OCI-LY1 (cell line): ENCODE results near the gene PIP4K2B.

Experiments used
- H2AFZ ChIP-seq: fragments of 200-600 bp; sonication (generic), shearing (Covaris generic); 2 replicates; pipeline ENCODE4 v1.6.0; 2014; ENCODE audit warnings: antibody characterized with exemption, mild to moderate bottlenecking, low read length
- H3F3A ChIP-seq: fragments of 200-600 bp; sonication (generic), shearing (Covaris generic); 2 replicates; pipeline ENCODE4 v1.6.0; 2014; ENCODE audit warnings: mild to moderate bottlenecking, antibody characterized with exemption, low read length, moderate library complexity; ENCODE audit not compliant: insufficient read depth
- H3K27ac ChIP-seq: fragments of 200-600 bp; sonication (generic); 2 replicates; pipeline ENCODE4 v1.5.1; 2014; ENCODE audit warnings: low read length, mixed run types, mild to moderate bottlenecking, low read depth; ENCODE audit not compliant: poor library complexity, severe bottlenecking
- H3K27me3 ChIP-seq: fragments of 200-600 bp; sonication (generic); 2 replicates; pipeline ENCODE4 v1.6.0; 2014; ENCODE audit warnings: antibody characterized with exemption, mild to moderate bottlenecking, low read length, moderate library complexity; ENCODE audit not compliant: insufficient read depth
- H3K36me3 ChIP-seq: fragments of 200-600 bp; sonication (generic); 2 replicates; pipeline ENCODE4 v1.6.1; 2014; ENCODE audit warnings: mild to moderate bottlenecking, antibody characterized with exemption, low read length, moderate library complexity, mixed read lengths; ENCODE audit not compliant: insufficient read depth
- H3K4me1 ChIP-seq: fragments of 200-600 bp; sonication (generic); 2 replicates; pipeline ENCODE4 v1.5.1; 2014; ENCODE audit warnings: mild to moderate bottlenecking, low read length, moderate library complexity; ENCODE audit not compliant: insufficient read depth, severe bottlenecking
- H3K4me2 ChIP-seq: fragments of 200-600 bp; sonication (generic), shearing (Covaris generic); 2 replicates; pipeline ENCODE4 v1.6.1; 2014; ENCODE audit warnings: low read length
- H3K4me3 ChIP-seq: fragments of 200-600 bp; sonication (generic); 2 replicates; pipeline ENCODE4 v1.5.1; 2014; ENCODE audit warnings: low read length, low read depth, mild to moderate bottlenecking, mixed read lengths; ENCODE audit not compliant: poor library complexity, severe bottlenecking
- H3K79me2 ChIP-seq: fragments of 200-600 bp; shearing (Covaris generic); 2 replicates; pipeline ENCODE4 v1.6.1; 2016; ENCODE audit warnings: mixed run types, low read length, mixed read lengths; ENCODE audit not compliant: insufficient read depth
- H3K9ac ChIP-seq: fragments of 200-600 bp; sonication (generic), shearing (Covaris generic); 2 replicates; pipeline ENCODE4 v1.6.1; 2014; ENCODE audit warnings: mild to moderate bottlenecking, low read length, mixed read lengths
- H3K9me2 ChIP-seq: fragments of 200-600 bp; sonication (generic), shearing (Covaris generic); 2 replicates; pipeline ENCODE4 v1.6.1; 2014; ENCODE audit warnings: low read depth, mild to moderate bottlenecking, low read length, mixed read lengths
- H3K9me3 ChIP-seq: fragments of 200-600 bp; shearing (Covaris generic); 2 replicates; pipeline ENCODE4 v1.6.1; 2014; ENCODE audit warnings: low read length, mixed read lengths
- H4K20me1 ChIP-seq: fragments of 200-600 bp; sonication (generic), shearing (Covaris generic); 2 replicates; pipeline ENCODE4 v1.6.0; 2016; ENCODE audit warnings: mild to moderate bottlenecking, low read length; ENCODE audit not compliant: insufficient read depth
- CTCF ChIP-seq: fragments of 200-600 bp; sonication (generic), shearing (Covaris generic); IDR thresholded peaks from 2 replicates; pipeline ENCODE4 v1.5.1; 2017; ENCODE audit warnings: mild to moderate bottlenecking, antibody characterized with exemption, low read length, moderate library complexity, mixed read lengths
- EZH2 ChIP-seq: fragments of 200-600 bp; sonication (generic), shearing (Covaris generic); IDR thresholded peaks from 2 replicates; pipeline ENCODE4 v1.8.0; 2017; ENCODE audit warnings: borderline replicate concordance, mixed run types, mild to moderate bottlenecking, antibody characterized with exemption, low read length, moderate library complexity, mixed read lengths

The PIP4K2B gene

DNA sequence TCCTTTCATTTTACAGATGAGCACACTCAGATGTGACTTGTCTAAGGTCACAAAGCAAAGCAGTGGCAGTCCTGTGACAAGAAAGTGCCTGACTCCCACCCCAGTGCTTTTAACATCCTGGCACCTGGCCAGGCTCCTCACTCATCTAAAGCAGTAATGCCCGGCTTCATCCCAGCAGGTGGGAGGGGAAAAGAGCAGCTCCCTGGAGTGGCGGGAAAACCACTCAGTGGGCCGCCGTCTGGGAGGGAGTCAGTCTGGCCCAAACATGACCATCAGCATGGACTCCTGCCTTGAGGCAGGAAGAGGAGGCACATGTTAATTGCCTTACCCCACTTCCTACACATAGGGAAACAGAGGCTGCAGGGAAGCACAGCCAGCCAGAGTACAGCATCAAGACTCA lies 53.8 kb downstream of the PIP4K2B start:
- Histone ChIP-seq H3K4me1 (peaks cover 43% of the 10 kb centered on the region), H3K4me2 (no peak overlapping the region)
- TF ChIP-seq EZH2 (no peak), CTCF (no peak)

GRCh38 chr17:38743556-38744171 lies 55.7 kb downstream of the PIP4K2B start:
- peaks cover 2% of the 10 kb centered on the region; the same call in 1 of the 2 replicates for H3K27me3 ChIP-seq
- no peak overlapping the region for H3K9ac ChIP-seq
- no peaks in the 10 kb centered on the region for H3F3A ChIP-seq
- no peaks in the 10 kb centered on the region for H3K9me3 ChIP-seq
- H3K27ac ChIP-seq = no peak overlapping the region
- H2AFZ ChIP-seq = no peak overlapping the region
- peaks cover 32% of the 10 kb centered on the region for H3K4me1 ChIP-seq
- no peak overlapping the region for H3K4me3 ChIP-seq
- no peaks in the 10 kb centered on the region for H3K36me3 ChIP-seq
- H3K4me2 ChIP-seq = no peak overlapping the region
- H4K20me1 ChIP-seq = no peaks in the 10 kb centered on the region
- TF ChIP-seq EZH2 (no peak), CTCF (no peak)
- H3K9me2 ChIP-seq = no peaks in the 10 kb centered on the region
- no peaks in the 10 kb centered on the region for H3K79me2 ChIP-seq

More for the DNA sequence above, 53.8 kb downstream of the PIP4K2B start:
- Histone ChIP-seq H3K9me3 (no peaks in the 10 kb centered on the region), H3K36me3 (no peaks in the 10 kb centered on the region), H3K9ac (no peak overlapping the region), H3K9me2 (no peaks in the 10 kb centered on the region), H3F3A (no peaks in the 10 kb centered on the region), H4K20me1 (no peaks in the 10 kb centered on the region), H2AFZ (no peak overlapping the region), H3K79me2 (no peaks in the 10 kb centered on the region), H3K4me3 (no peak overlapping the region), H3K27ac (no peak overlapping the region), H3K27me3 (no peaks in the 10 kb centered on the region; the same call in 1 of the 2 replicates)

DNA sequence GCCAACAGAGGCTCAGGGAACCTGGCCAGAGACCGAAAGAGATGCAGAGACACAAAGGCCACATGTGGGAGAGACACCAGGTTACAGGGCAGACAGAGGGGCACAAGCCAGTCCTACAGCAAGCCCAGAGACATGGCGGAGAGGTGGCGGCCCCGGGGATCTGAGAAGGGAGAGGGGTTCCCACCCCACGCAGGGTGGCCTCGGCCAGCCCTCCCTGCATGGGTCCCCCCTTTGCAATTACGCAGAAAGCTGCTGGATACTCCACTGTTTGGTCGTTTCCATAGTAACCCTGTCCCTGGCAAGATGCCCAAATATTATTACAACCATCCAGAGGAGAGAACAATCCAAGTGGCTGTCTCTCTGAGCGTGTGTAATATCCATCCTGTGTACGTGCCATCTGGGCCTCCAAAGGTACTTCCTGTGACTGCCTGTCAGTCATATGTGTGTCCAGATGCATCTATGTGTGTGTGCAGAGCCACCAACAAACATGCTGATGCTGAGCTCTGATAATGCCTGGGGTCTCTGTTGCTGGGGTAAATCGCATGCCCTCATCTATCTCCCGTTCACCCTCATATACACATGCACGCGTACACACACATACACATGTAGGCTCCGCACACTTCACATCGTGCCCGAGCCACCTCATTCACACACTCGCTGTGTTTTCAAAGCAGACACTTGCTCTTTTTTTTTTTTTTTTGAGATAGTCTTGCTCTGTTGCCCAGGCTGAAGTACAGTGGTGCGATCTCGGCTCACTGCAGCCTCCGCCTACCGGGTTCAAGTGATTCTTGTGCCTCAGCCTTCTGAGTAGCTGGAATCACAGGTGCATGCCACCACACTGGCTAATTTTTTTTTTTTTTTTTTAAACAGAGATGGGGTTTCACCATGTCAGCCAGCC lies 56.7 kb downstream of the PIP4K2B start:
- no peak overlapping the region for H3K4me3 ChIP-seq
- H3F3A ChIP-seq = no peaks in the 10 kb centered on the region
- peaks cover 7% of the 10 kb centered on the region; the same call in 1 of the 2 replicates for H3K27me3 ChIP-seq
- TF ChIP-seq CTCF (no peak), EZH2 (no peak)
- no peaks in the 10 kb centered on the region for H3K9me3 ChIP-seq
- no peak overlapping the region for H2AFZ ChIP-seq
- H3K9ac ChIP-seq = no peak overlapping the region
- no peaks in the 10 kb centered on the region for H3K36me3 ChIP-seq
- H3K4me1 ChIP-seq = peaks cover 29% of the 10 kb centered on the region
- H3K4me2 ChIP-seq = no peak overlapping the region
- no peaks in the 10 kb centered on the region for H3K9me2 ChIP-seq
- H3K27ac ChIP-seq = no peak overlapping the region
- H3K79me2 ChIP-seq = no peaks in the 10 kb centered on the region
- H4K20me1 ChIP-seq = no peaks in the 10 kb centered on the region
